ENCODE results near the gene HOXC11.

DNA sequence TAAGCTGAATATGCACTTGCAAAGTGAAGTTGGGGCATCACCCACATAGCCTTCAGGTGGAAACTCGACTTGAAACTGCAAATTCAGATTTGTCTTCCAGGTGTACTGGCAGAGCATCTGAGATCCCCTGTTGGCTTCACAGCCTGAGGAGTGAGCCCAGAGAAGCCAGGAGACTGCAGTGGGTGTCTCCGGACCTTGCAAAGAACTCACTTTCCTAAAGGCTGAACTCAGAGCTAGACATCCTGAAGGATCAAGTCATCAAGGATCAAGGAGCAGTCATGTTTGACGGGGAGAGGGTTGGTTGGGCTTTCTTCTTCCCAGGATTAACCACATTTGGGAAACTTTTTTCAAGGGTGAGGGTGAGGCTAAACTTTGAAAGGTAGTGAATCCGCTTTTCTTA is 43.4 kb upstream of the HOXC11 start:
- TF ChIP-seq, protein P1, sequence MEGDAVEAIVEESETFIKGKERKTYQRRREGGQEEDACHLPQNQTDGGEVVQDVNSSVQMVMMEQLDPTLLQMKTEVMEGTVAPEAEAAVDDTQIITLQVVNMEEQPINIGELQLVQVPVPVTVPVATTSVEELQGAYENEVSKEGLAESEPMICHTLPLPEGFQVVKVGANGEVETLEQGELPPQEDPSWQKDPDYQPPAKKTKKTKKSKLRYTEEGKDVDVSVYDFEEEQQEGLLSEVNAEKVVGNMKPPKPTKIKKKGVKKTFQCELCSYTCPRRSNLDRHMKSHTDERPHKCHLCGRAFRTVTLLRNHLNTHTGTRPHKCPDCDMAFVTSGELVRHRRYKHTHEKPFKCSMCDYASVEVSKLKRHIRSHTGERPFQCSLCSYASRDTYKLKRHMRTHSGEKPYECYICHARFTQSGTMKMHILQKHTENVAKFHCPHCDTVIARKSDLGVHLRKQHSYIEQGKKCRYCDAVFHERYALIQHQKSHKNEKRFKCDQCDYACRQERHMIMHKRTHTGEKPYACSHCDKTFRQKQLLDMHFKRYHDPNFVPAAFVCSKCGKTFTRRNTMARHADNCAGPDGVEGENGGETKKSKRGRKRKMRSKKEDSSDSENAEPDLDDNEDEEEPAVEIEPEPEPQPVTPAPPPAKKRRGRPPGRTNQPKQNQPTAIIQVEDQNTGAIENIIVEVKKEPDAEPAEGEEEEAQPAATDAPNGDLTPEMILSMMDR (IDR thresholded peaks at IDR 0.05), result no peak
- TF ChIP-seq POLR2A (IDR thresholded peaks at IDR 0.05), result no peak
